ENCODE measurements around the gene TSLP. TPM values are rescaled to one million over a fixed set of nuclear protein-coding genes. Genes with fewer than 3 reads are reported as not detected.

TSLP gene
- total and polyA plus RNA-seq, 2 of the 8 experiments (the other 6 are each of a cell fraction or from before 2014, with no cell fraction given): 0.39 to 1.9 TPM

DNA sequence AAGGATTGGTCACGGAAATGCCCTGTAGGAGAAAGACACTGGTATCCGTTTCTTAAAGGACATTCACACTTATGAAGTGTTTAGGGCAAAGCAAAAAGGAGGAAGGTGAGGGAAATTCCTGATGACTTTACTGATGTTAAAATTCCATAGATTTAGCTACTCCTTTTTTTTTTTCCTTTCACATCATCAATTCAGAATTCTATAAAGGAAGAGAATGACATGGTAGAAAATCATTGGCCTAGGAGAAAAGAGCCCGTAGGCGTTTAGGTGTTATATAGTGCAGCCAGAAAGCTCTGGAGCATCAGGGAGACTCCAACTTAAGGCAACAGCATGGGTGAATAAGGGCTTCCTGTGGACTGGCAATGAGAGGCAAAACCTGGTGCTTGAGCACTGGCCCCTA lies at the start of gene TSLP (continued):
- TF ChIP-seq PHF8 (conservative IDR thresholded peaks at IDR 0.05; ENCODE audit: low read depth, low read length) (no peak), MAX (IDR thresholded peaks at IDR 0.05) (no peak)
- TF ChIP-seq, protein P1, sequence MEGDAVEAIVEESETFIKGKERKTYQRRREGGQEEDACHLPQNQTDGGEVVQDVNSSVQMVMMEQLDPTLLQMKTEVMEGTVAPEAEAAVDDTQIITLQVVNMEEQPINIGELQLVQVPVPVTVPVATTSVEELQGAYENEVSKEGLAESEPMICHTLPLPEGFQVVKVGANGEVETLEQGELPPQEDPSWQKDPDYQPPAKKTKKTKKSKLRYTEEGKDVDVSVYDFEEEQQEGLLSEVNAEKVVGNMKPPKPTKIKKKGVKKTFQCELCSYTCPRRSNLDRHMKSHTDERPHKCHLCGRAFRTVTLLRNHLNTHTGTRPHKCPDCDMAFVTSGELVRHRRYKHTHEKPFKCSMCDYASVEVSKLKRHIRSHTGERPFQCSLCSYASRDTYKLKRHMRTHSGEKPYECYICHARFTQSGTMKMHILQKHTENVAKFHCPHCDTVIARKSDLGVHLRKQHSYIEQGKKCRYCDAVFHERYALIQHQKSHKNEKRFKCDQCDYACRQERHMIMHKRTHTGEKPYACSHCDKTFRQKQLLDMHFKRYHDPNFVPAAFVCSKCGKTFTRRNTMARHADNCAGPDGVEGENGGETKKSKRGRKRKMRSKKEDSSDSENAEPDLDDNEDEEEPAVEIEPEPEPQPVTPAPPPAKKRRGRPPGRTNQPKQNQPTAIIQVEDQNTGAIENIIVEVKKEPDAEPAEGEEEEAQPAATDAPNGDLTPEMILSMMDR (IDR thresholded peaks at IDR 0.05; ENCODE audit: control extremely low read depth in 1 of 3, insufficient read depth in 1 of 3, low read depth in 1 of 3, low read length in 3 of 3): no peak
